Measurements from ENCODE around the gene COPE.
A peak's percentile ranks its signal among the peaks of the same experiment; 100 is the strongest.

DNA sequence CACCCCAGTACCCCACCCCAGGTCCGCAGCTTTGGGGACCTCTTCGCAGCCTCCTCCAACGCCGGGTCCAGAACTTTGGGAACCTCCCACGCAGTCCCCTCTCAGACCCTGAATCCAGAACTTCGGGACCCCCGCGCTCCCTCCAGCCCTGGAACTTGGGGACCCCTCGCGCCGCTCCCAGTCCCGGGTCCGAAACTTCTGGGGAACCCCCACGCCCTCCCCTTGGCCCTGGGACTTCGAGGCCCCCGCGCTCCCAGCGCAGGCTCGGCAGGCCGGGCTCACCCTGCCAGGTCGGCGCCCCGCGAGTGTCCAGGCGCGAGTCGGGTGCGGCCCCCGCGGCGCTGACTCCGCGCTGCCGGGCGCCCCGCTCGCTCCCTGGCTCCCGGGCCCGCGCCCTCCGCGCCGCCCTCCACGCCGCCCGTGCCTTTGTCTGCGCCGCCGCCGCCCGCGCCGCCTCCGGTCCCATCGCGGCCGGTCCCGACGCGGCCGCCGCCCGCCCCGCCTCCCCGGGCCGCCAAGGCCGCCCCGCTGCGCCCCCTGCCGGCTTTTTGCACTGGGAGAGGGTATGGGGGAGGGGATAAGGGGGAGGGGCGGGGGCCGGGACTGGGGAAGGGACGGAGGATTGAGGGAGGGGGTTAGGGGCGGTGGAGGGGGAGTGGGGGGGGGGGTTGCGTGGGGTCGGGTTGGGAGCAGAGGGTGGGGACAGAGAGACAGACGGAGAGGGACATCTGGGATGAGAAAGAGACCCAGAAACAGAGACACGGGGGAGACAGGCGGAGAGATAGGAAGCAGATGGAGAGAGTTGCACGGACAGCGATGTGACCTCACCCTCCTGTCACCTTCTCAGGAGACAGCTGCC, 21.8 kb upstream of the COPE start, which contains the start of gene HOMER3:
- no peak for TF ChIP-seq POLR2AphosphoS5 (IDR thresholded peaks at IDR 0.05)
- TF ChIP-seq POLR2A (IDR thresholded peaks at IDR 0.05) = no peak
- TF ChIP-seq, protein P1, sequence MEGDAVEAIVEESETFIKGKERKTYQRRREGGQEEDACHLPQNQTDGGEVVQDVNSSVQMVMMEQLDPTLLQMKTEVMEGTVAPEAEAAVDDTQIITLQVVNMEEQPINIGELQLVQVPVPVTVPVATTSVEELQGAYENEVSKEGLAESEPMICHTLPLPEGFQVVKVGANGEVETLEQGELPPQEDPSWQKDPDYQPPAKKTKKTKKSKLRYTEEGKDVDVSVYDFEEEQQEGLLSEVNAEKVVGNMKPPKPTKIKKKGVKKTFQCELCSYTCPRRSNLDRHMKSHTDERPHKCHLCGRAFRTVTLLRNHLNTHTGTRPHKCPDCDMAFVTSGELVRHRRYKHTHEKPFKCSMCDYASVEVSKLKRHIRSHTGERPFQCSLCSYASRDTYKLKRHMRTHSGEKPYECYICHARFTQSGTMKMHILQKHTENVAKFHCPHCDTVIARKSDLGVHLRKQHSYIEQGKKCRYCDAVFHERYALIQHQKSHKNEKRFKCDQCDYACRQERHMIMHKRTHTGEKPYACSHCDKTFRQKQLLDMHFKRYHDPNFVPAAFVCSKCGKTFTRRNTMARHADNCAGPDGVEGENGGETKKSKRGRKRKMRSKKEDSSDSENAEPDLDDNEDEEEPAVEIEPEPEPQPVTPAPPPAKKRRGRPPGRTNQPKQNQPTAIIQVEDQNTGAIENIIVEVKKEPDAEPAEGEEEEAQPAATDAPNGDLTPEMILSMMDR (IDR thresholded peaks at IDR 0.05) = peak in 1 of 2 donors; percentile 40
- TF ChIP-seq EP300 (IDR thresholded peaks at IDR 0.05) = no peak

All from suprapubic skin (tissue), 4 donors.